ENCODE results near the gene HSPB1.
A peak's percentile ranks its signal among the peaks of the same experiment; 100 is the strongest.

HSPB1 gene

DNA sequence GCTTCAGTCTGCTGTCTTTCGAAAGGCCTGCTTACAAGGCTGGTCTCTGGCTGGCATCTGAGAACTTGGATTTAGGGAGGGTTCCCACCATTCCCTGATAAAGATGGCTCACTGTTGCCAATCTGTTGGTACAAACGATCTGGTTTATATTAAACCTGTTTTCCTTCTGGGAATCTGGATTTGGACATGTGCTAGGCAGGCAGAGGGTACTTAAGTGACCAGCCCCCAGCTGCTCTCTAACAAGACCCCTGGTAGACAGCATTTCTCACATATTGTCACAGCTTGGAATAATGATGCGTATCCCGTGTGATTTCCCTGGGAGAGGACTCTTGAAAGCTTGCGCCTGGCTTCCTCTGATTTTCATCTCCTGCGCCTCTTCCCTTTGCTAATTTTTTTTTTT, 34.7 kb downstream of the HSPB1 start:
- Histone ChIP-seq H2AFZ (ENCODE audit: low read depth, low read length) (no peak overlapping the region), H3K36me3 (ENCODE audit: insufficient read depth, low read length) (peaks cover 78% of the 10 kb centered on the region), H3K9ac (ENCODE audit: low read depth, low read length) (no peak overlapping the region), H4K20me1 (ENCODE audit: insufficient read depth, low read length) (peaks cover 86% of the 10 kb centered on the region), H3K4me3 (ENCODE audit: low read depth in 1 of 2, low read length in 2 of 2) (no peak overlapping the region), H3K4me2 (ENCODE audit: insufficient read depth, low read length) (no peak overlapping the region), H3K9me3 (ENCODE audit: insufficient read depth, low read length, severe bottlenecking) (no peaks in the 10 kb centered on the region), H3K27ac (ENCODE audit: low read length) (no peak overlapping the region), H3K4me1 (ENCODE audit: insufficient read depth, low read length) (no peaks in the 10 kb centered on the region), H3K27me3 (ENCODE audit: insufficient read depth, low read length, poor library complexity) (no peaks in the 10 kb centered on the region), H3K79me2 (ENCODE audit: insufficient read depth, low read length) (peaks cover 99% of the 10 kb centered on the region)
- no peak for DNase-seq
- no peak for ATAC-seq (ENCODE audit: insufficient read depth, low read depth)
- no peak for TF ChIP-seq EZH2 (IDR thresholded peaks at IDR 0.05; ENCODE audit: borderline replicate concordance, low read depth, low read length, severe bottlenecking)
- TF ChIP-seq, protein P1, sequence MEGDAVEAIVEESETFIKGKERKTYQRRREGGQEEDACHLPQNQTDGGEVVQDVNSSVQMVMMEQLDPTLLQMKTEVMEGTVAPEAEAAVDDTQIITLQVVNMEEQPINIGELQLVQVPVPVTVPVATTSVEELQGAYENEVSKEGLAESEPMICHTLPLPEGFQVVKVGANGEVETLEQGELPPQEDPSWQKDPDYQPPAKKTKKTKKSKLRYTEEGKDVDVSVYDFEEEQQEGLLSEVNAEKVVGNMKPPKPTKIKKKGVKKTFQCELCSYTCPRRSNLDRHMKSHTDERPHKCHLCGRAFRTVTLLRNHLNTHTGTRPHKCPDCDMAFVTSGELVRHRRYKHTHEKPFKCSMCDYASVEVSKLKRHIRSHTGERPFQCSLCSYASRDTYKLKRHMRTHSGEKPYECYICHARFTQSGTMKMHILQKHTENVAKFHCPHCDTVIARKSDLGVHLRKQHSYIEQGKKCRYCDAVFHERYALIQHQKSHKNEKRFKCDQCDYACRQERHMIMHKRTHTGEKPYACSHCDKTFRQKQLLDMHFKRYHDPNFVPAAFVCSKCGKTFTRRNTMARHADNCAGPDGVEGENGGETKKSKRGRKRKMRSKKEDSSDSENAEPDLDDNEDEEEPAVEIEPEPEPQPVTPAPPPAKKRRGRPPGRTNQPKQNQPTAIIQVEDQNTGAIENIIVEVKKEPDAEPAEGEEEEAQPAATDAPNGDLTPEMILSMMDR (IDR thresholded peaks at IDR 0.05; ENCODE audit: borderline replicate concordance, extremely low read depth, low read length, poor library complexity, severe bottlenecking), result no peak

DNA sequence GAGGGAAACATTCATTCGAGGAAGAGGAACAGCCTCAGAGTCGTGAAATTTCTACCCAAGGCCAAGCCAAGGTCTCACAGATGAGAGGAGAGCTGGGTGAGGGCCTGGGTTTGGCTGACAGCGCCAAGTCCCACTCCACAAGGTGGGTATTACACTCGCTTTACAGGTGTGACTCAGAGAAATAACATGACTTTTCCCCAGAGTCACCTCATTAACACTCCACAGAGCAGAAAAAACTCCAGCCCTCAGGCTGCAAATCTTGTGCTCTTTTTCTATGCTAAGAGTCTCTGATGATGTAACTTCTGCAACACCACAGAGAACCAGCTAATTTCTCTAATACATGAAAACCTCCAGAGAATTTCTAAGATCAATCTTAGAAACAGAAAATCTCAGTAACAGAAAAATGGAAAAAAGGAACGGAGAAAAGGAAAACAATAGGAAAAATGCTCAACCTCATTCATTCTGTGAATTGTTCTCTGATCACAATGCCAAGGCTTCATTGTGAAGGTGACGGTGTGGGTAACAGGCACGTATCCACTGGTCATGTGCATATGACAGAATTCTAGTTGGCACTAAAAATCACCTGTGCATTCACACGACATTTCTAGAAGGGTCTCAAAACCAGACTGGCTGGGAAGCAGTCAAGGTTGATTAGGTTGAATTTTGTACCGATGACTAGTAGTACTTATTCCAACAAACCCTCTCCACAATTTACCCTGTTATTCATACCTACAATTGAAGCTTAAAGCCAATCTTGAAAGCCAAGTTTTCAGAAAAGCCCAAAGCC, 36.0 kb downstream of the HSPB1 start:
- H4K20me1 ChIP-seq (ENCODE audit: insufficient read depth, low read length), result peaks cover 83% of the 10 kb centered on the region
- no peaks in the 10 kb centered on the region for H3K27me3 ChIP-seq (ENCODE audit: insufficient read depth, low read length, poor library complexity)
- TF ChIP-seq, protein P1 (IDR thresholded peaks at IDR 0.05; ENCODE audit: borderline replicate concordance, extremely low read depth, low read length, poor library complexity, severe bottlenecking), result no peak
- TF ChIP-seq EZH2 (IDR thresholded peaks at IDR 0.05; ENCODE audit: borderline replicate concordance, low read depth, low read length, severe bottlenecking), result no peak
- no peak overlapping the region for H3K4me2 ChIP-seq (ENCODE audit: insufficient read depth, low read length)
- no peak for ATAC-seq (ENCODE audit: insufficient read depth, low read depth)
- no peak overlapping the region for H3K9ac ChIP-seq (ENCODE audit: low read depth, low read length)
- H3K4me1 ChIP-seq (ENCODE audit: insufficient read depth, low read length), result no peaks in the 10 kb centered on the region
- H3K4me3 ChIP-seq (ENCODE audit: low read depth in 1 of 2, low read length in 2 of 2), result no peak overlapping the region
- DNase-seq, result no peak
- H2AFZ ChIP-seq (ENCODE audit: low read depth, low read length), result no peak overlapping the region
- no peaks in the 10 kb centered on the region for H3K9me3 ChIP-seq (ENCODE audit: insufficient read depth, low read length, severe bottlenecking)
- H3K36me3 ChIP-seq (ENCODE audit: insufficient read depth, low read length), result peaks cover 77% of the 10 kb centered on the region
- H3K27ac ChIP-seq (ENCODE audit: low read length), result no peak overlapping the region
- peaks cover 99% of the 10 kb centered on the region for H3K79me2 ChIP-seq (ENCODE audit: insufficient read depth, low read length)

DNA sequence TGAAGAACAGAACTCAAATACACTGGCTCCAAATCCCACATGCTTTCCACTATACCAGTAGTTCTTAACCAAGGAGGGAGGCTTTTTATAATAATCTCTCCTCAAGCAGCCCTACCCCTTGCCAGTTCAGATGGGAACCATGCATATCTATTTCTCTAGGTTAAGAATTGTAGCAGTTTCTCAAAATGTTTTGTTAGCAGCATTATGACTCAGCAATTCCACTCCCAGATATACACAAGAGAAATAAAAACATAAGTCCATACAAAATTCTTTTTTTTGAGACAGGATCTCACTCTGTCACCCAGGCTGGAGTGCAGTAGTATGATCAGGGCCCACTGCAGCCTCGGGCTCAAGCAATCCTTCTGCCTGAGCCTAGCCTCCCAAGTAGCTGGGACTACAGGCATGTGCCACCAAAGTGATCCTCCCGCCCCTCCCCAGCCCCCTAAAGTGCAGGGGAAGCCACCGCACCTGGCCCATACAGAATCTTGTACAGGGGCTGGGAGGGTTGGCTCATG, 38.2 kb downstream of the HSPB1 start:
- H3K27ac ChIP-seq (ENCODE audit: low read length), result no peak overlapping the region; the same call in 1 of the 2 replicates
- ATAC-seq (ENCODE audit: insufficient read depth, low read depth), result peak; percentile 27; the same call in 1 of the 3 replicates

More for the DNA sequence above, 38.2 kb downstream of the HSPB1 start:
- H3K4me3 ChIP-seq (ENCODE audit: low read depth in 1 of 2, low read length in 2 of 2), result no peak overlapping the region
- H3K4me2 ChIP-seq (ENCODE audit: insufficient read depth, low read length), result no peak overlapping the region
- H3K9ac ChIP-seq (ENCODE audit: low read depth, low read length), result no peak overlapping the region
- no peaks in the 10 kb centered on the region for H3K9me3 ChIP-seq (ENCODE audit: insufficient read depth, low read length, severe bottlenecking)
- no peaks in the 10 kb centered on the region for H3K27me3 ChIP-seq (ENCODE audit: insufficient read depth, low read length, poor library complexity)
- H3K36me3 ChIP-seq (ENCODE audit: insufficient read depth, low read length), result peaks cover 84% of the 10 kb centered on the region
- peaks cover 87% of the 10 kb centered on the region for H4K20me1 ChIP-seq (ENCODE audit: insufficient read depth, low read length)
- no peak for TF ChIP-seq EZH2 (IDR thresholded peaks at IDR 0.05; ENCODE audit: borderline replicate concordance, low read depth, low read length, severe bottlenecking)
- TF ChIP-seq, protein P1 (IDR thresholded peaks at IDR 0.05; ENCODE audit: borderline replicate concordance, extremely low read depth, low read length, poor library complexity, severe bottlenecking), result no peak
- DNase-seq, result no peak
- no peak overlapping the region for H2AFZ ChIP-seq (ENCODE audit: low read depth, low read length)
- peaks cover 99% of the 10 kb centered on the region for H3K79me2 ChIP-seq (ENCODE audit: insufficient read depth, low read length)
- H3K4me1 ChIP-seq (ENCODE audit: insufficient read depth, low read length), result no peaks in the 10 kb centered on the region

All from DND-41 (cell line).